ENCODE data around the gene SSTR1.

- no peak for TF ChIP-seq CTCF (IDR thresholded peaks at IDR 0.05)
- TF ChIP-seq ESRRA (IDR thresholded peaks at IDR 0.05; ENCODE audit: borderline replicate concordance, low read length) = no peak
- TF ChIP-seq EP300 (IDR thresholded peaks at IDR 0.05) = no peak
- TF ChIP-seq SMC3 (IDR thresholded peaks at IDR 0.05) = no peak
- TF ChIP-seq JUN (IDR thresholded peaks at IDR 0.05) = no peak
- TF ChIP-seq TP53 (CRISPR knock-in tag; IDR thresholded peaks at IDR 0.05) = no peak
- no peak for TF ChIP-seq POLR2A (IDR thresholded peaks at IDR 0.05; ENCODE audit: low read length)
- TF ChIP-seq MYC (IDR thresholded peaks at IDR 0.05; ENCODE audit: borderline replicate concordance, low read length) = no peak
- TF ChIP-seq TFCP2L1 (CRISPR knock-in tag; IDR thresholded peaks at IDR 0.05) = no peak
These were observed 36.5 kb upstream of the SSTR1 start for GRCh38 chr14:38171197-38171596.

All from A549 (cell line).